NCI-H2227 (cell line): ENCODE measurements around the gene SCAMP4.

Experiments used
- DNase-seq: peaks from one replicate; lab custom pipeline; 2025; ENCODE audit not compliant: unreplicated experiment; lab: John Stamatoyannopoulos, UW

The SCAMP4 gene

DNA sequence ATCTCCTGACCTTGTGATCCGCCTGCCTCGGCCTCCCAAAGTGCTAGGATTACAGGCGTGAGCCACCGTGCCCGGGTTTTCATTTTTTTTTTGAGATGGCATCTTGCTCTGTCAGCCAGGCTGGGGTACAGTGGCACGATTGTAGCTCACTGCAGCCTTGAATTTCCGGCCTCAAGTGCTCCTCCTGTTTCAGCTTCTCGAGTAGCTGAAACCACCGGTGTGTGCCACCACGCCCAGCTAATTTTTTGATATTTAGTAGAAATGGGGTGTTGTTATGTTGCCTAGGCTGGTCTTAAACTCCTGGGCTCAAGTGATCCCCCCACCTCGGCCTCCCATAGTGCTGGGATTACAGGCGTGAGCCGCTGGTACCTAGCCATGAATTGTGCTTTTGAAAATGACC is 5.9 kb downstream of the SCAMP4 start:
- no peak for DNase-seq

DNA sequence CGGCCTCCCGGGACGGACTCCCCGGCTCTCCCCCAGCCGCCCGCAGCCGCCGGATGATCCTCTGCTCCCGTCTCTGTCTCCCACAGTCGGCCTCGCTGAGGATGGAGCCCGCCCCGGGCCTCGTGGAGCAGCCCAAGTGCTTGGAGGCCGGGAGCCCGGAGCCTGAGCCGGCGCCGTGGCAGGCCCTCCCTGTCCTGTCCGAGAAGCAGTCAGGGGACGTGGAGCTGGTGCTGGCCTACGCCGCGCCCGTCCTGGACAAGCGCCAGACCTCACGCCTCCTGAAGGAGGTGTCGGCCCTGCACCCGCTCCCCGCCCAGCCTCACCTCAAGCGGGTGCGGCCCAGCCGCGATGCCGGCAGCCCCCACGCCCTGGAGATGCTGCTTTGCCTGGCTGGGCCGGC is 6.8 kb downstream of the SCAMP4 start:
- DNase-seq: no peak

DNA sequence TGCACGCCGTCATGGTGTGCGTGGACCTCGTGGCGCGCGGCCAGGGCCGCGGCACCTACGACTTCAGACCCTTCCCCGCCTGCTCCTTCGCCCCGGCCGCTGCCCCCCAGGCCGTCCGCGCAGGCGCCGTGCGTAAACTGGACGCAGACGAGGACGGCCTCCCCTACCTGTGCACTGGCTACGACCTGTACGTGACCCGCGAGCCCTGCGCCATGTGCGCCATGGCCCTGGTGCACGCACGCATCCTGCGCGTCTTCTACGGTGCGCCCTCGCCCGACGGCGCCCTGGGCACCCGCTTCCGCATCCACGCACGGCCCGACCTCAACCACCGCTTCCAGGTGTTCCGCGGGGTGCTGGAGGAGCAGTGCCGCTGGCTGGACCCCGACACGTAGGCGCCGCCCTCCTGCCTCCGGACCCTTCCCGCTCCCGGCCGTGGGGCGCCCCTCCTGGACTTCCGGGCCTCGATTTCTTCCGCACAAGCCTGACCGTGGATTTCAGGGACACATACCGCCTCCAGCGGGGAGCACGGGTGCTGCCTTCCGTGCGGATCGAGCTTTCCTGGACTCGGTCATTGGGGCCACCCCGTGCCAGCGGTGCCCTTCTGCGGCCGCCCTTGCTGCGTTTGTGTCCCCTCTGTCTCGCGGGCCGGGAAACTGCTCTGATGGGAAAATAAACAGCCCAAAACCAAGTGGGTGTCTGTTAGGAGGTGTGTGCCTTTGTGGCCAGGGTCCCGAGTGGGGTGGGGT is 7.7 kb downstream of the SCAMP4 start:
- DNase-seq: no peak

DNA sequence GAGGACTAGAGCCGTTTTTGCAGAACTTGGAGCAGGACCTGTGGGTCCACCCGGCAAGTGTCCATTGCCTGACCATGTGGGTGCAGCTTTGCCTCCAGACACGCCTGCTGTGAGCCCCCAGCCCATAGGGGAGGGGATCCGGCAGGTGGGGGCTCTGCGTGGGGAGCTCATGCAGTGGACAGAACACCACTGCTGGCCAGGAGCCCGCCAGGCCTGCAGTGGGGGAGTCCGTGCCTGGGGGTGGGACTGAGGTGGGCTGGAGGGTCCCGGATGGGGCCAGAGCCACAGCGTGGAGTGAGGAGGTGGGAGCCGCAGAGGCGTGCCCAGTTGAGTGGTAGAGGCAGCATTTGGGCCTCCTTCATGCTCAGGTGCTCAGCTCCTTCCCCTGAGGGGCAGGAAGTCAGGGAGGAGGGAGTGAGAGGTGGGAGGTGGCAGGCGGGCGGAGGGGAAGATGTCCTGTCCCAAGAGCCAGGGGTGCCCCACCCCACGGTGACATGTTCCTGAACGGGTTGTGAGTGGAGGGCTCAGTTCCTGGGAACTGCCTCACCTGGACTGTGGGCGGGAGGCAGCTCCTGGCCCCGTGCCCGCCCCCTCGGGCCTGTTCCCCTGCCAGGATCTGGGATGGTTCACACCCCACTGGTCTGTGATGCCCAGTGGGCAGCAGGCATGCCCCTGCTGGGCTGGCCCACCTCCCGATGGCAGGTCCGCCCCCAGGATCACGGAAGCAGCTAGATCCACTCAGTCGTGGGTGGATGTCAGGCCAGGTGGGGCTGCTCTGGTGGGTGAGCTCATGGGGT is 8.8 kb downstream of the SCAMP4 start:
- no peak for DNase-seq

DNA sequence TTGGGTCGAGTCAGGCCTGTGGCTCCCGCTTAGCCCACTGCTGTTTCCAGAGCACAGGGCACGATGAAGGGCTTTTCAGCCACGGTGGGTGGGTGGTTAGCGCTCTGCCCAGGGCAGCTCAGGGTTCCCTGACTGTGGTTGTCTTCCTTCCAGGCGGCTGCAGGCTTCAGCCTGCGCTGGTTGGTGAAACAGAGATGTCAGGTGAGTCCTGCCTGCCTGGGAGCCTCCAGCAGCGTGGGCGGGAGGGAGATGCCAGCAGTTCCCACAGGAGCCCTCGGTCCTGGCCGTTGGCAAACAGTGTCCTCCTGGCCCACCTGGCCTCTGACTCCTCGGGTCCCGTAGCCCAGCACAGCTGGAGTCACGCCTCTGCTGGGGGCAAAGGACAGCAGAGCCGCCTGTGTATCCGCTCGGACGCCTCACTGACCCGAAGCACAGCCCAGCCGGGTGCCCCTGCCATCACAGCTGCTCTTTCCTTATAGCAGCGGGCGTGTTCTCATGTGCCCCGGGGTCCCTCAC is 9.7 kb downstream of the SCAMP4 start:
- no peak for DNase-seq

DNA sequence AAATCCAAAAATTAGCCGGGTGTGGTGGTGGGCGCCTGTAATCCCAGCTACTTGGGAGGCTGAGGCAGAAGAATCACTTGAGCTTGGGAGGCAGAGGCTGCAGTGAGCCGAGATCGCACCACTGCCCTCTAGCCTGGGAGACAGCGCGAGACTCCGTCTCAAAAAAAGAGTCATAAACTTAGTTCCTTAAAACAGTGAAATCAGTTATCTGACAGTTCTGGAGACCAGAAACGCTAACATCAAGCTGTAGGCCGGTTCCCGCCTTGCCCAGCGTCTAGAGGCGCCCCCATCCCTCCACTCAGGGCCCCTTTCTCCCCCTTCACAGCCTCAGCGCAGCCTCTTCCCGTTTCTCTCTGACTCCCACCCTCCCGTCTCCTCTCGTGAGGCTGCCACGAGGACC is 11.9 kb downstream of the SCAMP4 start:
- DNase-seq: no peak

DNA sequence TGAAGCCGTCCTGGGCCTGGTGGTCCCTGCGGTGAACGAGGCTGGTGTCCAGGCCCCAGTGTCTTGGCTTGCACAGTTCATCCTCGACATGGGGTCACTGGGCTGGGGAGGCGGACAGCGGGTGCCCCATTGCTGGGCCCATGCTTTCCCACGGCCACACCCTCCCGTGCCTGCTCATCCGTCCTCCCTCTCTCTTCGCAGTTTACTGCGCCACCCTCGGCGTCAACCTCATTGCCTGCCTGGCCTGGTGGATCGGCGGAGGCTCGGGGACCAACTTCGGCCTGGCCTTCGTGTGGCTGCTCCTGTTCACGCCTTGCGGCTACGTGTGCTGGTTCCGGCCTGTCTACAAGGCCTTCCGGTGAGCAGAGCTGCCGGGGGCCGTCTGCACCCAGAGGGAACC is 12.7 kb downstream of the SCAMP4 start:
- no peak for DNase-seq

DNA sequence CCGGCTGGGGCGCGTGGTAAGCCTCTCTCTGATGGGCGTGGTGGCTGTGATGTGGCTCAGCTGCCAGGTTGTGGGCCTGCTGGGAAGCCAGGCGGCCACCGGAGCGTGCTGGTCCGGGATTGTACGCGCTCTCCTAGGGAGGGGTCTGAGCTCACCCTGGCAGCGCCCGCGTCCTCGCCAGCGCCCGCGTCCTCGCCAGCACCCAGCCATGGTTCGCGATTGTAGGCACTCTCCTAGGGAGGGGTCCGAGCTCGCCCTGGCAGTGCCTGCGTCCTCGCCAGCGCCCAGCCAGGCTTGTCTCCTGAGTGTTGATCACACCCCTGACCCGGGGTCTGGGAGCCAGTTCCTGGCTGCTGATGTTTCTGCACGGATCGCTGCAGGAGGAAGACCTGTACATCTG is 13.8 kb downstream of the SCAMP4 start:
- no peak for DNase-seq

DNA sequence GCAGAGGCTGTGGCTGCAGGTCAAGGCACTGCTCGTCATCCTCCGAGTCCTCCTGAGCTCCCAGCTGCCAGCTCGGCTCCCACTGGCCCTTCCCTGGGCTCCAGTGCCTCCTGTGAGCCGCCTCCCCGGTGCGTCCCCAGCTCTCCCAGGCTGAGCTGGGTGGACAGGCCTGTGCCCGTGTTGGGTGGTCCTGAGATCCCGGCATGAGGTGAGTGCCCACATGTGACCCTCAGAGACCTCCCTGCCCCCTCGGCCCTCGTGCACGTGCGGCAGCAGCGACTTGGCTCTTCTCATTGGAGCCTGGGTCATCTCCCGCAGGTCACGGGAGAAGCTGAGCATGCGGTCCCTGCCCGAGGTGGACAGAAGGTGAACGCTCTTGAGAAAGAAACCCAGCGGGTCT is 15.4 kb downstream of the SCAMP4 start:
- DNase-seq: no peak

DNA sequence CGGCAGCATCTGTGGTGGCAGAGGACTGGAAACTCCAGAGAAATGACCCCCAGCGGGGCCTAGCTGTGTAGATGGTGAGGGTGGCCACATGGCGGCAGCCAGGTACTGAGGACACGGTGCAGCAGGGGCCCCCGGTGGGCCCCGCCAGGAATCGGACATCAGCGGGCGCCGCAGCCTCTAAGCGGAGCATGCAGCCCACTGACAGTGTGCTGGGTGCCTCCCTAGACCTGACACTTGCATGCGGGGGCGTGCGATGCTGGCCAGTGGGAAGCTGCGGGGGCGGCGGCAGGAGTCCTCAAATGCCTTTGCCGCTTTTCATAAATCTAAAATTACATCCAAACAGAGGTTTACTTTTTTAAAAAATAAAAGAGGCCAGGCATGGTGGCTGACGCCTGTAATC is 16.1 kb downstream of the SCAMP4 start:
- DNase-seq: no peak

DNA sequence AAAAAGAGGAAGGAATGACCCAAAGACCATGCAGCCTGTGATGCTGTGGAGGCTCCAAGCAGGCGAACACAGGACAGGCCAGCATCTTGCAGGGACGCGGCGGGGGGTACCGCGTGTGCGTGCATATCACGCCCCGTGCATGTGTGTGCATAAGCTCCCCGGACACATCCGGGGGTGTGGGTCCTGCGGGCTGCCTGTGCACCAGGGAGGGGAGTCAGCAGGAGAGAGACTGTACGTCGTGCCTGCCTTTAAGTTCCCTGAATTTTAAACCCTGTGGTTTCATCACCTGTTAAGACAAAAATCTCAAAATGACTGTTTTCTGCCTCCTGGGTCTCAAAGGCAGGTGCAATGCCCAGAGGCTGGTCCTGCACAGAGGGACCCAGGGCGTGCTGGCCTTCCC is 16.6 kb downstream of the SCAMP4 start:
- no peak for DNase-seq

DNA sequence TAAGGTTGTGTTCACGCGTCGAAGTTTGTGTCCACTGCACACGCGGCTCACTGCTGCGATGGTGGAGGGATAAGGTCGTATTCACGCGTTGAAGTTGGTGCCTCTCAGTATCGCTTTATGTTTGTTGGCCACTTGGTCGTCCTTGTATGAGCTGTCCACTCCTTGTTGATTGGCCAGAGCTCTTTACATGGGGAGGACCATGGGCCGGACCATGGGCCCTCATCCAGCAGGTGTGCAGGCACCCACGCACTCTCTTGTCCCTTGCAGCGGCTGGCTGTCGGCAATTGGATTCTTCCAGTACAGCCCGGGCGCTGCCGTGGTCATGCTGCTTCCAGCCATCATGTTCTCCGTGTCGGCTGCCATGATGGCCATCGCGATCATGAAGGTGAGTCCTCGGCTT is 17.6 kb downstream of the SCAMP4 start:
- DNase-seq: no peak

DNA sequence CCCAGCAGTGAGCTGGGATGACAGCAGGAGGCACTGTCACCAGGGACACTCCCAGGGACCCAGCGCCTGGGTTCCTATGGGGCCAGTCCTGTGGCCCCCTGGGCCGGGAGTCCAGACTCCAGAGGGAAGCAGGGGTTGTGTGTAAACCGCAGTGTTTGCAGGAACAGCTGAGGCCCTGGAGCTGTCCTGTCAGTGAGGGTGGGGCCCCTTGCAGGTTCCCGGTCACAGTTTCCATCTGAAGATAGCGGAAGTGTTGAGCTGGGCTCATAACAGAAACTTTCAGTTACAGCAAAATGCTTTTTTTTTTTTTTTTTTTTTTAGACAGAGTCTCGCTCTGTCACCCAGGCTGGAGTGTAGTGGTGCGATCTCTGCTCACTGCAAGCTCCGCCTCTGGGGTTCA is 18.1 kb downstream of the SCAMP4 start:
- no peak for DNase-seq

DNA sequence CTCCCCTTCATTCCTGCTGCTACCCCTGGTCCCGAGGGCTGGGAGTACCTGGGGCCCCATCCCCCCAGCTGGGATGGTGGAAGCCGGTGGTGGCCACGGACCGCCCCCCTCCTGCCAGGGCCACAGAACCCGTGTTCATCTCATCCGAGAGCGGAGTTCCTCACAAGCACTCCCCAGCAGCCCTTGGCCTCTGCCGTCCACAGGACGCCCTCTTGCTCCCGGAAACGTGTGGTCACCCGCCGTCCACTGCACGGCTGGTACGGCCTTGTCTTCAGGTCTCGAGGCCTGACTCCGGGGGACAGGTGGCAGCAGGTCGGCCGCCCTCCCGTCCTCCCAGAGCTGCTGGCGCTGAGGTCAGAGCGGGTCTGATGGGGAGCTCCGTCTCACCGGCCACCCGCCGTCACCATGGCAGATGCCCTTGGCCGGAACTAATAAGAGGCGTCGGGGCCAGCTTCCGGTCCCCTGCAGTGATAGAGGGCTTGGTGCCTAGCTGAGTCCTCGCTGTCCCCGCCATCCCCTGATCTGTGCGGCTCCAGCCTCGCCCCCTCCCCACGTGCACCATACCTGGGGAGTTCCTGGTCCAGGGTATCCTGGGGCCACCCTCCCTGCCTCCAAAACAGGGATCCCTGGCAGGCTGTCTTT is 19.2 kb downstream of the SCAMP4 start:
- no peak for DNase-seq

DNA sequence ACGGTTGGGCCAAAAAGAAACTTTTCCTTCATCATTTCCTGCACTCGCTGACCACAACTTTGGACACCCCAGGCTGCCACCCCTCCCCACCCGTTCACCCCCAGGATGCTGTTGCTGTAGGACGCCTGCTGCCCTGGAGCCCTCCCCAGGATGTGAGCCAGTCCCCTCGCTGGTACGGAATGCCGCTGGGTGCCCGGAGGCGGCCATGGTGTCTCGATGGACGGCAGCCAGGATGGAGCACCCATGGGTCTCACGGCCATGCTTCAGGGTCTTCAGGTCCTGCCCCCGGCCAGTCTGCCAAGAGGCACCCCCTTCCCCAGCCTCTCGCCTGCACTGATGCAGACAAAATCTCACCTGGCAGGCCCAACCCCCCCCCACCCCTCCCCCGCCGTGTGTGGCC is 20.3 kb downstream of the SCAMP4 start:
- DNase-seq: no peak

DNA sequence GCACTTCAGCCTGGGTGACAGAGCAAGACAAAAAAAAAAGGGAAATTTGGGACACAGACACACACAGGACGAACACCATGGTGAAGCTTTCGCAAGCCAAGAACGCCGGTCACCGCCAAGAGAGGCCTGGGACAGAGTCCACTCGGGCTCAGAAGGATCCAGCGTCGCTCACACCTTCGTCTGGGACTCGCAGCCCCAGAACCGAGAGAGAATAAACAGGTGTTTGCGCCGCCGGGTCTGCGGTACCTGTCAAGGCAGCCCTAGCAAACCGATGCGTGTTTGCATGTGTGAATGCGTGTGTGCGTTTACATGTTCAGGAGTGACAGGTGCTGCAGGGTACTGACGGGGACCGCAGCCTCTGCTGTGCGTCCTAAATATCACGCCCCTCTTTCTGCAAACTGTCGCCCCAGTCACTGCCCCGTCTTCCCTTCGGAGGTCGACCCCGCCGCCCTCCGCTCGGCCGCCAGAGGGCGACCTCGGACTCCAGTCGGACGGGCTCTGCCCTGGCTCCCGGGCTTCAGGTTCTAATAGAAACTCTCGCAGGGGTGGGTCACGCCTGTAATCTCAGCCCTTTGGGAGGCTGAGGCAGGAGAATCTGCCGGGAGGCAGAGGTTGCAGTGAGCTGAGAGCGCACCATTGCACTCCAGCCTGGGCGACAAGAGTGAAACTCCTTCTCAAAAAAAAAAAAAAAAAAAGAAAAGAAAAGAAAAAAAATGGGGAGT is 24.0 kb downstream of the SCAMP4 start:
- peak; percentile 77 for DNase-seq

DNA sequence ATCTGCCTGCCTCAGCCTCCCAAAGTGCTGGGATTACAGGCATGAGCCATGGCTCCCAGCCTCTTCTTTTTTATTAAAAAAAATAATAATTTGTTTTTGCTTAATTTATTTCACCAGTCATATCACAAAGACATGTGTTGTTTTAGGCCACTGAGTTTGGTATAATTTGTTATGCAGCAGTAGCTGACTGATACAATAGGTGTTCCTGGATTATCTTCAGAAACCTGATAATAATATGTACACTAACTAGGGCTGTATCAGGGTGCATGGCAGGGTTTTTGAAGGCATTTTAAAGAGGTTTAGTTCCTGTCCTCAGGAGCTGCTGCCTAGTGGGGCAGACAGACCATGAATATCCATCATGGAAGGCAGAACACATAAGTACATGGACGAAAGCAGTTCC is 26.2 kb downstream of the SCAMP4 start:
- DNase-seq: no peak

DNA sequence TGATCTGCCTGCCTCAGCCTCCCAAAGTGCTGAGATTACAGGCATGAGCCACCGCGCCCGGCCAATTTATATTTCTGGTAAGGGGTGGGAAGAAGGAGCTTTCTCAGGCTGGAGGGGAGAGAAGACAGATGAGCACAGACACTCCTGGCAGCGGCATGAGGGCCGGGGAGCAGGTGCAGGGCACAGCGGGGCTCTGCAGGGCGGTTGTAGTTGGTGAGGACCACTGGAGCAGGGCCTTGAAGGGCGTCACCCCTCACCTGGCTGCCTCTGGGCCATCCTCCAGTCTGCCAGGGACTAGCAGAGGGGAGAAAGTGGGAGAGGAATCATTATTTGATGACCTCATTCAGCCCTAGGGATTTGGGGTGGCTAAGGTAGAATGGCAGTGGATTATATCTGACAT is 27.2 kb downstream of the SCAMP4 start:
- no peak for DNase-seq

DNA sequence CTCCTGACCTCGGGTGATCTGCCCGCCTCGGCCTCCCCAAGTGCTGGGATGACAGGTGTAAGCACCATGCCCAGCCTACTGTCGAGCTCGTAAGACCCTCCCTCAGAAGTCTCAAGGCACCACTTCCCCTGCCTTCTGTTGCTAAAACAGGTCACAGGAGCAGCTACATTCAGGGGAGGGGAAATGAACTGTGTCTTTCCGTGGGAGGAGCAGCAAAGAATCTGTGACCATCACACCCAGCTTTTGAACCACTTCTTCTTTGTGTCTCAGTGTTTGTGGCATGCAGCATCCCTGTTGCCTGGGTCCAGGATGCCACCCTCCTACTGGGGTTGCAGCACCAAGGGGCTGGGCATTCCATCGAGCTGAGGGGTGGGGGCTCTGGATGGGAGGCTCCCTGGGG is 28.0 kb downstream of the SCAMP4 start:
- no peak for DNase-seq

DNA sequence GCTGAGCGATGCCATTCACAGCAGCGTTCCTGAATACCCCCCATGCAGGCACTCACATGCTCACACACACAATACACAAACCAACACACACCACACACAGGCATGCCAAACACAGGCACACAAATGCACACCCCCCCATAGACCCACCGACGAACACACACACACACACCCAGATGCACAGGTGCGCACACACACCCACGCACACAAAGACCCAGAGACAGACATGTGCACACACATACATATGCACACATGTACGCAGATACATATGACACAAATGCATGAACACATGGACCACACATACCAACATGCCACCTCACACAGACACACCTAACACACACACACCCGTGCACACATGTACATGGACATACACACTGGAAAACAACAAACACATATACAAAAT is 28.7 kb downstream of the SCAMP4 start:
- no peak for DNase-seq

DNA sequence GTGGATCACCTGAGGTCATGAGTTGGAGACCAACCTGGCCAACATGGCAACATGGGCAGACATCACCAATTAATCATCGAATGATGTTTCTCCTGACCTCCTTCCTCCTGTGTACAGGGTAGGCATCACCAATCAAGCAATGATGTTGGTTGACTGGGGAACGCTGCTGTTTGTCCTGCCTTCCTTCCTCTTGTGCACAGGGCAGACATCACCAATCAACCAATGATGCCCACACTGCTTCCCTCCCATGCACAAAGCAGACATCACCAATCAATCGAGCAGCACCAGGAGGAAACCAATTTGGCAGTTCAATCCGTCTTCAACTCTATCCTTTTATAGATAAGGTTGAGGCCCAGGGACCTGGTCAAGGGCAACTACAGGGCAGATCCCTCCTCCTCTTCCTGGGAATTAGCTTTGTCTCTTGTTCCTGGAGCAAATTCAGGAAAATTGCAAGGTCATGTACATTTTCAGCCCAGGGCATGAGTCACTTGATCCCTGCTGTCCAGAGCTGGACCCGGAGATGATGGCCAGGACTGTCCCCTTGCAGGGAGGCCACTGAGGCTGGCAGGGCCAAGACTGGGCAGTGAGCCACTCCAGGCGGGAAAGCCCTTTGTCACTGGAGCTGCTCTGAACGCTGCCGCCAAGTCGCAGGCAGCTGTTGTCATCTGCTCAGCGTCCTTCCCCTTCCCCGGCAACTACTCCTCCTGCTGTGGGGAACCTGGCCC is 30.4 kb downstream of the SCAMP4 start:
- no peak for DNase-seq
